T-helper 2 cell (primary cell): ENCODE results near the gene MKKS.

Source experiments
- DNase-seq, 5 experiments: peaks; one replicate each; pipeline versions ENCODE4 v3.0.0 to v3.0.0-alpha.2; 2012 to 2022

Gene MKKS

DNA sequence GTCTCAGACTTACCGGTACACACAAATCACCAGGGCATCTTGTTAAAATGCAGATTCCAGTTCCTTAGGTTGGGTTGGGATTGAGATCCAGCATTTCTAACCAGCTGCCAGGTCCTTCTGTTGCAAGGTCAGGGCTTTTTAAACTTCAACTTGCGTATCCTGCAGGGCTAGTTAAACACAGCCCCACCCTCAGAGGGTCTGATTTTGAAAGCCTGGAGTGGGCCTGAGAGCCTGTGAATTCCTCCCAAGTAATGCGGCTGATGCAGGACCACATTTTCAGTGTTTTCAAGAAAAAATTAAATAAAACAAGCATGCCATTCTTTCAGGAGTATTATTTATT, 65.3 kb downstream of the MKKS start:
- no peak for DNase-seq

GRCh38 chr20:10367943-10368701, 65.9 kb downstream of the MKKS start:
- DNase-seq: no peak

GRCh38 chr20:10367693-10367942, 66.4 kb downstream of the MKKS start:
- no peak for DNase-seq

DNA sequence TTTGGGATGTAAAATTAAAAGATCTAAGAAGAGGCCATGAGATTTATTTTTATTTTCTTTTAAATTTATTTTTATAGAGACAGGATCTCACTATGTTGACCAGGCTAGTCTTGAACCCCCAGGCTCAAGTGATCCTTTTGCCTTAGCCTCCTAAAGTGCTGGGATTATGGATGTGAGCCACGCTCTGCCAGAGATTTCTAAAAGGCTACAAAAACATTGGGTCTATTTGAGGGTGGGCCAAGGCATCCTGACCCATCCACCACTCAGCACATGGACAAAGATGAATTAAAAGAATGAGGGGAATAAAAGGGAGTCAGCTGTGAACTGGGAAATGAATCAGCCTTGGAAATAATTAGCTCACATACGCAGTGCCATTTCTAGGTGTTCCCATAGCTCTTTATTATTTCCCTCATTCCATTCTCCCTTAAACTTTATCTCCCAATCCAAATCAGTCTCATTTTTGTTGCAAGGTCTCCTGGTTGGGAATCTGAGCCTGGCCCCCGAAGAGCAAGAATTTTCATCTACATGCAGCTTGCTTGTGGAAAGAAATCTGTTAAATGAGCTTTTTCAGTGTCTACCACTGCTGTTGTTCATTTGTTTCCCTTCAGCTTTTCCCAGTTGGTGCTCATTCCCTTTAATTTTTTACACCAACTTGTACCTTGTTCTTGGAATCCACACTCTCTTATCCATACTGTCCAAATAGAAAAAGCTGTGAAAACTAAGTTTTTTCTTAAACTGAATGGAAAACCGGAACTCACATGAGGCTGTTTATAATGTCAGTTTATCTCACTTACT, 66.9 kb downstream of the MKKS start:
- DNase-seq: no peak

DNA sequence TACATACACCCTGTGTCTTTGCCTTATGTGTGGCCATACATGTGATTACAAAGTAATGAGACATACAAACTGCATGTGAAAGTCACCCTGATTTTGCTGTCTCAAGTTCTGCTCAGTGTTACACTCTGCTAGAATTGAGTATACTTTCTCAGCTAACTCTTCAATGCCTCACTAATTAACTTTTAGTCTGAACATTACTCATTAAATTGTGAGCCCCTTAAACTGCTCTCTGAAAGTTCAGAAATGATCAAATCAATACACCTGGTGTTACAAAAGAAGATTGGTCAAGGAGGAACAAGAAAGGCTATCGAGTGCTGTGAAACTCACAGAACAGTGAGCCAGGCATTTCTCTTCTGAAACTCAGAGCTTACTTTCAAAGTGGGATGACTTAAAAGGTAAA, 71.3 kb downstream of the MKKS start:
- DNase-seq: no peak

DNA sequence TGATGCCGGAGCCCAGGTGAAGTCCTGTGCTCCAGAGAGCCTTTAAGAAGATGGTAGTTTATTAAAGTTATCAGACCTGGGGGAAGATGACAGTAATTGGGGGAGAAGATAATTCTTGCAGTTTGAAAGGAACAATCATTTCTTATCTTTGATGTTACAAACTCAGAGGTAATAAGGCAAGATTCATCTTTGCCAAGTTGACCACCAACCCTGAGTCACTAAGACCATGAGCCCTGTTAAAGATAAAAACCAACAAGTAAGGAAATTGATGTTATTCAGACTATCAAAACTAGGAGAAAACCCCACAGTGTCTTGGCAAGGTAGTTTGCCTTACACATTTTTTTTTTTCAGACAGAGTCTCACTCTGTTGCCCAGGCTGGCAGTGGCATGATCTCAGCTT, 73.1 kb downstream of the MKKS start:
- no peak for DNase-seq

GRCh38 chr20:10359621-10360040, 74.4 kb downstream of the MKKS start:
- no peak for DNase-seq

DNA sequence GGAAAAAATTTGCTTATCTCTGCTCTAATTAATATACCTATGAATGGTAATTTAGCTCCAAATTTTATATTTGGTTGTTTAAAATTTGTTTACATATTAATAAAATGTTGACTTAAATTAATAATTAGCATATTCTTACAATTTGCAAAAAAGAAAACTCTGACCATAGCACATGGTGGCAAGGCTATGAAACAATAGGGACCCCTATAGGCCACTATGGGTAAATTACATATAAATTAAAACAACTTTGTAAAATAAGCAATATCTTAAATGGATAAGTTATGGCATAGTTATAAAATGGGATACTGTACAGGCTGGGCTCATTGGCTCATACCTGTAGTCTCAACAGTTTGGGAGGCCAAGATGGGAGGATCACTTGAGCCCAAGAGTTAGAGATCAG, 76.0 kb downstream of the MKKS start:
- no peak for DNase-seq

GRCh38 chr20:10357061-10357708, 76.8 kb downstream of the MKKS start:
- DNase-seq: no peak

DNA sequence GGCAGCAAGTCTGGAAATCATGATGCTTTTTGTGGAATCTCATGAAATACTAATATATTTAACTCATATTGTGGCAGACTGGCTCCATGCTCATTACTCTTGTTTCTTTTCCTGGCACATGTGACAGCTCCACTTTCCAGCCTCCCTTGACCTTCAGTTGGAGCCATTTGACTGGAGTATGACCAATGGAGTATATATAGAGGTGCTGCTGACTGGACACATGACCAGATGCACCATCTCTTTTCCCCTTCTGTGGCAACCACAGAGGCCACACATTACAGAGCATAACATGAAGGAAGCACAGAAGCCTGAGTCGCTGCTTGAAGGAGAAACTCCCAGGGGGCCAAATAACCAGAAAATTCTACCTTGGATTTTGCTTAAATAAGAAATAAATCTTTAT, 77.4 kb downstream of the MKKS start:
- DNase-seq: no peak

GRCh38 chr20:10352934-10353824, 80.8 kb downstream of the MKKS start:
- peak in 1 of 5 experiments; percentile 45 for DNase-seq
